OCI-LY3 (cell line): ENCODE data around the gene PLXDC2.

Experiments
- H2AFZ ChIP-seq: fragments of 200-600, 300-600 bp; shearing (Covaris generic); 2 replicates; pipeline ENCODE4 v1.6.0; 2014; ENCODE audit warnings: antibody characterized with exemption, low read depth, low read length
- H3K27ac ChIP-seq: fragments of 200-600, 300-600 bp; sonication (generic); 2 replicates; pipeline ENCODE4 v1.5.1; 2014; ENCODE audit warnings: mild to moderate bottlenecking, low read length, moderate library complexity, mixed read lengths
- H3K27me3 ChIP-seq: fragments of 200-600, 300-600 bp; sonication (generic); 2 replicates; pipeline ENCODE4 v1.6.1; 2014; ENCODE audit warnings: low read depth, low read length, mixed read lengths
- H3K36me3 ChIP-seq: fragments of 200-600, 300-600 bp; sonication (generic); replicated peaks from 2 replicates; pipeline ENCODE3; 2014; ENCODE audit warnings: low read depth, low read length, mixed read lengths
- H3K4me1 ChIP-seq: fragments of 300-600, 200-600 bp; sonication (generic); 2 replicates; pipeline ENCODE4 v1.6.1; 2014; ENCODE audit warnings: low read length, mixed read lengths
- H3K4me2 ChIP-seq: fragments of 200-600, 300-600 bp; sonication (generic); 2 replicates; pipeline ENCODE4 v1.6.1; 2014; ENCODE audit warnings: low read length, mixed read lengths
- H3K4me3 ChIP-seq: fragments of 300-600, 200-600 bp; sonication (generic); 2 replicates; pipeline ENCODE4 v1.5.1; 2014; ENCODE audit warnings: antibody characterized with exemption, mild to moderate bottlenecking, low read length, moderate library complexity
- H3K79me2 ChIP-seq: fragments of 300-600, 200-600 bp; shearing (Covaris generic); 2 replicates; pipeline ENCODE4 v1.6.1; 2014; ENCODE audit warnings: mild to moderate bottlenecking, low read length, mixed read lengths
- H3K9ac ChIP-seq: fragments of 300-600, 200-600 bp; shearing (Covaris generic); 2 replicates; pipeline ENCODE4 v1.6.0; 2014; ENCODE audit warnings: mild to moderate bottlenecking, low read length, moderate library complexity
- H3K9me3 ChIP-seq: fragments of 200-600, 300-600 bp; shearing (Covaris generic); 2 replicates; pipeline ENCODE4 v1.6.1; 2014; ENCODE audit warnings: low read length, mixed read lengths; ENCODE audit not compliant: insufficient read depth
- H4K20me1 ChIP-seq: fragments of 200-600, 300-600 bp; sonication (generic); 2 replicates; pipeline ENCODE4 v1.6.1; 2016; ENCODE audit warnings: low read length, mixed read lengths; ENCODE audit not compliant: insufficient read depth
- EZH2phosphoT487 ChIP-seq: fragments of 200-600 bp; shearing (Covaris generic); IDR thresholded peaks from 2 replicates; pipeline ENCODE4 v1.6.1; 2018; ENCODE audit warnings: antibody characterized with exemption, mixed run types, low read depth
- TF ChIP-seq, protein P1 (sequence below): fragments of 200-600, 300-600 bp; sonication (generic); IDR thresholded peaks from 2 replicates; pipeline ENCODE4 v1.5.1; 2014; ENCODE audit warnings: antibody characterized with exemption, low read length, low read depth

Gene PLXDC2

DNA sequence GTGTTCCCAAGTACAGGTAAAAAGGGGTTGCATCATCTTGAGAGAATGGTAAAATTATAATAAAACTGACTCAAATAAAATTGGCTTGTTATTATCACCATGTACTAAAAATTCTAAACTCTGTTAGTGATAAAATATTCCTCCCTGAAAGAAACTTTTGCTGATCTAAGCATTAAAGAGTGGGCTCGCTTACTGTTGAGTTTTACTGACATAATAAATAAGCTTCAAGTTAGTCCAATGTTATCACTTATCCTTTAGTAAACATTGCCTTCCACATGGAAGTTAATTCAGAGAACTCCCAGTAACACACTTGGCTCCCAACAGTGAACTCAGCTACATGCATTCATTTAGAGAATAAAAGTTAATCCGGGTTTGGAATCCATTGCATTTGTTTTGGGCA lies 456.4 kb downstream of the PLXDC2 start:
- no peak overlapping the region for H3K9ac ChIP-seq
- H3K27me3 ChIP-seq, result no peaks in the 10 kb centered on the region
- no peaks in the 10 kb centered on the region for H3K36me3 ChIP-seq
- H2AFZ ChIP-seq, result no peak overlapping the region
- no peaks in the 10 kb centered on the region for H4K20me1 ChIP-seq
- no peaks in the 10 kb centered on the region for H3K9me3 ChIP-seq
- no peaks in the 10 kb centered on the region for H3K79me2 ChIP-seq
- H3K27ac ChIP-seq, result no peak overlapping the region
- no peak for TF ChIP-seq EZH2phosphoT487
- TF ChIP-seq, protein P1, sequence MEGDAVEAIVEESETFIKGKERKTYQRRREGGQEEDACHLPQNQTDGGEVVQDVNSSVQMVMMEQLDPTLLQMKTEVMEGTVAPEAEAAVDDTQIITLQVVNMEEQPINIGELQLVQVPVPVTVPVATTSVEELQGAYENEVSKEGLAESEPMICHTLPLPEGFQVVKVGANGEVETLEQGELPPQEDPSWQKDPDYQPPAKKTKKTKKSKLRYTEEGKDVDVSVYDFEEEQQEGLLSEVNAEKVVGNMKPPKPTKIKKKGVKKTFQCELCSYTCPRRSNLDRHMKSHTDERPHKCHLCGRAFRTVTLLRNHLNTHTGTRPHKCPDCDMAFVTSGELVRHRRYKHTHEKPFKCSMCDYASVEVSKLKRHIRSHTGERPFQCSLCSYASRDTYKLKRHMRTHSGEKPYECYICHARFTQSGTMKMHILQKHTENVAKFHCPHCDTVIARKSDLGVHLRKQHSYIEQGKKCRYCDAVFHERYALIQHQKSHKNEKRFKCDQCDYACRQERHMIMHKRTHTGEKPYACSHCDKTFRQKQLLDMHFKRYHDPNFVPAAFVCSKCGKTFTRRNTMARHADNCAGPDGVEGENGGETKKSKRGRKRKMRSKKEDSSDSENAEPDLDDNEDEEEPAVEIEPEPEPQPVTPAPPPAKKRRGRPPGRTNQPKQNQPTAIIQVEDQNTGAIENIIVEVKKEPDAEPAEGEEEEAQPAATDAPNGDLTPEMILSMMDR, result no peak
- no peak overlapping the region for H3K4me2 ChIP-seq
- no peak overlapping the region for H3K4me3 ChIP-seq
- no peaks in the 10 kb centered on the region for H3K4me1 ChIP-seq

DNA sequence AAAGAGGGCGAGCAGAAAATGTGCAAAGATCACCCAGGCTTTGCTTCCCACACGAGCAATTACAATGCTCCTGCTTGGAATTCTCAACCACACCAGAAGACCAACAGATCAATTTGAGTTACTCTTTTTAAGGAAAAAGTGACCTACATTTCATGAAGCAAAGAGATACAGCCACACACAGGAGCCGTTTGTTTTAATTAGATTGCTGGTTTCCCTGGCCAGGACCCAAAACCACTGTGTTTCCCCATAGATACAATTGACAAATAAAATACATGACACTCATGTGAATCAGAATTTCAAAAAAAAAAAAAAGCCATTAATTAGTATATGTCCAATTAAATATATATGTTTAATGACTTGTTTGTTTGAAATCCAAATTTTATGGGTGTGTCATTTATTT lies 458.3 kb downstream of the PLXDC2 start:
- H3K27me3 ChIP-seq, result no peaks in the 10 kb centered on the region
- H2AFZ ChIP-seq, result no peak overlapping the region
- no peaks in the 10 kb centered on the region for H3K4me1 ChIP-seq
- TF ChIP-seq, protein P1, result no peak
- TF ChIP-seq EZH2phosphoT487, result no peak
- no peaks in the 10 kb centered on the region for H3K79me2 ChIP-seq
- H3K27ac ChIP-seq, result no peak overlapping the region
- H3K36me3 ChIP-seq, result no peaks in the 10 kb centered on the region
- H3K9ac ChIP-seq, result no peak overlapping the region
- H3K9me3 ChIP-seq, result no peaks in the 10 kb centered on the region
- no peak overlapping the region for H3K4me3 ChIP-seq
- H3K4me2 ChIP-seq, result no peak overlapping the region
- H4K20me1 ChIP-seq, result no peaks in the 10 kb centered on the region

DNA sequence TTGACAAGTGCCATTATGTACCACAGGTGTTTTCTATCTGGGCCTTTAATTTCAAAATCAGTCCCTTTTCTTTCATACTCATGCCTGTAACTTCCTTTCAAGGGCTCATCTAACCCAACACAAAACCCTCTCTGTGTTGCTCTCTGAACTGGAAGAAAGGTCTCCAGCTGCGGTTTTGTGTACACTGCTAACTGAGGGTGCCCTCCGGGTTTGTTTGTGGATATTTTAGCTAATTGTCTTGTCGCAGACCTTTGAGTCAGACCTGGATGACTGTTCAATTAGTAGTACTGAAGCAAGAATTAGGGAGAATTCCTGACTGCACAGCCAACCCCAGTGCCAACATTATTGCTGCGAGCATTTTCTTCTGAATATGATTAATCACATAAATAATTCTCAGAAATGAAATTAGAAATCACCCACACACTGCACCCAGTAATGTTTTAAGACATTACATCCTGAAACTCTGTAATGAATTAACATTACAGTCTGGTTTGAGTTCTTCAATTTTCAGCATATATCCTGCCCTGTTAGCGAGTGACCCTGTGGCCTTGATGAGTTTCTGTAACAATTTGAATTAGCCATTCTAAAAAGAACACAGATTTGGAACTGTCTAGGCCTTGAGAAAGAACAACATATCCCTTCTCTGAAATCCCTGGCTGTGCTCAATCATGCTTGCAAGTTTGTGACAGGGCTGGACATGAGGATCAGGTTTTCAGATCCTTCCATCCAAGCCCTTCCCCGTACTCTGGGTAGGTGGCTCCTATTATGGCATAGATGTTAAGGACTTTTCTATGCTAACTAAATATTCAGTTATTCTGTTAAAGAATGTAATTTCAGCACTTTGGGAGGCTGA lies 460.1 kb downstream of the PLXDC2 start:
- H3K36me3 ChIP-seq, result no peaks in the 10 kb centered on the region
- H3K9ac ChIP-seq, result no peak overlapping the region
- H2AFZ ChIP-seq, result no peak overlapping the region
- no peaks in the 10 kb centered on the region for H3K27me3 ChIP-seq
- no peak overlapping the region for H3K27ac ChIP-seq
- no peak for TF ChIP-seq EZH2phosphoT487
- TF ChIP-seq, protein P1, result no peak
- H3K79me2 ChIP-seq, result no peaks in the 10 kb centered on the region
- H4K20me1 ChIP-seq, result no peaks in the 10 kb centered on the region
- H3K4me1 ChIP-seq, result no peaks in the 10 kb centered on the region
- H3K4me3 ChIP-seq, result no peak overlapping the region
- no peaks in the 10 kb centered on the region for H3K9me3 ChIP-seq
- H3K4me2 ChIP-seq, result no peak overlapping the region

DNA sequence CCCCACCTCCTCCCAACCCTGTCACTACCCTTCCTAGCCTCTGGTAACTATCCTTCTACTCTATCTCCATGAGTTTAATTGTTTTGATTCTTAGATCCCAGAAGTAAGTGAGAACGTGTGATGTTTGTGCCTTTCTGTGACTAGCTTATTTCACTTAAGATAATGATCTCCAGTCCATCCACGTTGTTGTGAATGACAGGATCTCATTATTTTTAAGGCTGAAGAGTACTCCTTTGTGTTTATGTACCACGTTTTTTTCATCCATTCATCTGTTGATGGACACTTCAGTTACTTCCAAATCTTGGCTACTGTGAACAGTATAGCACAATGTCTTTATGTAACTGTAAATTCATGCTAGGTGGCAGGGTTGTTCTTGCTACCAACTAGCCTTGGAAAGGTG lies 461.6 kb downstream of the PLXDC2 start:
- H3K27ac ChIP-seq, result no peak overlapping the region
- H3K4me1 ChIP-seq, result no peaks in the 10 kb centered on the region
- no peak overlapping the region for H3K4me3 ChIP-seq
- no peaks in the 10 kb centered on the region for H3K9me3 ChIP-seq
- TF ChIP-seq, protein P1, result no peak
- TF ChIP-seq EZH2phosphoT487, result no peak
- H2AFZ ChIP-seq, result no peak overlapping the region
- no peaks in the 10 kb centered on the region for H3K79me2 ChIP-seq
- H3K36me3 ChIP-seq, result no peaks in the 10 kb centered on the region
- no peak overlapping the region for H3K9ac ChIP-seq
- no peak overlapping the region for H3K4me2 ChIP-seq
- H3K27me3 ChIP-seq, result no peaks in the 10 kb centered on the region
- no peaks in the 10 kb centered on the region for H4K20me1 ChIP-seq
